GM19043 (cell line): ENCODE measurements around the gene RNF168.
"Not testable (repeated sequence)": the region's sequence is repeated elsewhere in the genome, so short reads cannot be mapped to it uniquely, and the experiment has no call there.

ENCODE experiments used
- ATAC-seq: cut with Tn5 transposase; IDR thresholded peaks from one replicate; pipeline ENCODE4 v1.9.1; 2021; ENCODE audit warnings: low read depth; ENCODE audit not compliant: unreplicated experiment

Gene RNF168

GRCh38 chr3:196503196-196504076 lies at the start of gene RNF168:
RNF168 (minus strand) TSS chr3:196503768; CDS start chr3:196503173, 595 bp downstream.
- peak; percentile 79 for ATAC-seq

- ATAC-seq = no peak
Measured at GRCh38 chr3:196552253-196552652, 48.7 kb upstream of the RNF168 start.

DNA sequence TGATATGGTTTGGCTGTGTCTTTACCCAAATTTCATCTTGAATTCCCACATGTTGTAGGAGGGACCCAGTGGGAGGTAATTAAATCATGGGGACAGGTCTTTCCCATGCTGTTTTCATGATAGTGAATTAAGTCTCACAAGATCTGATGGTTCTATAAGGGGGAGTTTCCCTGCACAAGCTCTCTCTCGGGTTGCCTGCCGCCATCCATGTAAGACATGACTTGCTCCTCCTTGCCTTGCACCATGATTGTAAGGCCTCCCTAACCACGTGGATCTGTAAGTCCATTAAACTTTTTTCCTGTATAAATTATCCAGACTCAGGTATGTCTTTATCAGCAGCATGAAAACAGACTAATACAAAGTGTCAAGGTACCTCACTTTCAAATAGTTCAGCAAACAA lies 46.6 kb upstream of the RNF168 start:
- ATAC-seq = not testable (repeated sequence)

DNA sequence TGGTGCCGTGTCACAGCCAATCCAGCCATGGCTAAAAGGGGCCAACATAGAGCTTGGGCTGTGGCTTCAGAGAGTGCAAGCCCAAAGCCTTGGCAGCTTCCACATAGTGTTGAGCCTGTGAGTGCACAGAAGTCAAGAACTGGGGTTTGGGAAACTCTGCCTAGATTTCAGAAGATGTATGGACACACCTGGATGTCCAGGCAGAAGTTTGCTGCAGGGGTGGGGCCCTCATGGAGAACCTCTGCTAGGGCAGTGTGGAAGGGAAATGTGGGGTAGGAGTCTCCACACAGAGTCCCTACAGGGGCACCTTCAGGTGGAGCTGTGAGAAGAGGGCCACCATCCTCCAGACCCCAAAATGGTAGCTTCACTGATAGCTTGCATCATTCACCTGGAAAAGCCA lies 45.7 kb upstream of the RNF168 start:
- not testable (repeated sequence) for ATAC-seq

GRCh38 chr3:196547067-196547466 lies 43.5 kb upstream of the RNF168 start:
- ATAC-seq = no peak

DNA sequence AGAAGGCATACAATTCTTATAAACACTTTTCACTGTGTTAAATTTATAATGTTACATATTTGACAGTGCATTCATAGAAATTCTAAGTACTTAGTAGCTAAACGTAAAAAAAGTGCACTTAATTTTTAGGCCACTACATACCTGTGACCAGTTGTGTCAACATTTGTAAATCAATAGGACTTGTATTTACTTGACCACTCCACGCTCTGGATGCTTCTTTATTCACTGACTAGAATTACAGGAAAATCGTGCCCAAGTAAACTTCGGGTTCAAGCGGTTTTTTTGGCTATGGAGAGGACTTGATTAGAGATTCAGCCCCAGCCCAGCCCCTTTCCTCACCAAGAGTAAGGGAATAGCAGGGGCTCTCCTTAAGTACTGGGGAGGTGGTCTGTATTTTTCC lies 43.0 kb upstream of the RNF168 start:
- ATAC-seq = no peak

DNA sequence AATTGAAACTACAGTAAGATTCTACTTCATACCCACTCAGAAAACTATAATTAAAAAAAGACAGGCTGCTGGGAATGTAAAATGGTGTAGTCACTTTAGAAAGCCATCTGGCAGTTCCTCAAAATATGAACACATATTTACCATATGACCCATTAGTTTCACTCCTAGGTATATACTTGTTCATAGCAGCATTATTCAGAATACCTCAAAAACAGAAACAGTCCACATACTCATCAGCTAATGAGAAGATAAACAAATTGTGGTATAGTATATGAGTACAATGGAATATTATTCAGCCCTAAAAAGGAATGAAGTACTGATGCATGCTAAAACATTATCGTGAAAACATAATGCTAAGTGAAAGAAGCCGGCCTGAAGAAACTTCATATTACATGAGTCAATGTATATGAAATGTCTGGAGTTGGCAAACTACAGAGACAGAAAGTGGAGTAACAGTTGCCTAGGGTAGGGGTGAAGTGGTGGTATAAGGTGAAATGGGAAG lies 41.0 kb upstream of the RNF168 start:
- no peak for ATAC-seq

GRCh38 chr3:196541684-196542445 lies 38.3 kb upstream of the RNF168 start:
- no peak for ATAC-seq

DNA sequence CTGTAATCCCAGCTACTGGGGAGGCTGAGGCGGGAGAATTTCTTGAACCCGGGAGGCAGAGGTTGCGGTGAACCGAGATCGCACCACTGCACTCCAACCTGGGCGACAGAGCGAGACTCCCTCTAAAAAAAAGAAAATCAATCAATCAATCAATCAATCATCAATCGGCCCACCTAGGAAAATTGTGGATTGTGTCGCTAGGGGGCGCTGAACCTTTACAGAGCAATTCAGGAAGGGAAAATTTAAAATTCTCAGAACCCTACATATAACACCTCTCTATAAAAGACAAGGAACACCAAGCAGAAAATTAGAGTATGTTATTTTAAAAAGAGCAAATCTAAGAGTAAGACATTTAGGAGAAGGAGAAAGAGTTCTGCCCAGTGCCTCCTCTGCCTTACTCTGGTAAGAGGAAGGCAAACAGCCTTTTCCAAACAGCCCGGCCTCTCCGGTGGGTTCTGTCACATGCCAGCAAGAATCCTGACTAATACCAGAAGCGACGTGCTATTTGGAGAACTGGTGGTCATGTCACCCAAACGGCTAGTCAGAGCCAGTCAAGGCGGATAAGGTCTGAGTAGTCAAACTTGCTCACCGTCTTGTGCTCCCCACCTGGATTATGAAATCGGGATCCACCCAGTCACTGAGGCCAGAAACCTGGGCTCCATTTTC lies 33.9 kb upstream of the RNF168 start:
- no peak for ATAC-seq

DNA sequence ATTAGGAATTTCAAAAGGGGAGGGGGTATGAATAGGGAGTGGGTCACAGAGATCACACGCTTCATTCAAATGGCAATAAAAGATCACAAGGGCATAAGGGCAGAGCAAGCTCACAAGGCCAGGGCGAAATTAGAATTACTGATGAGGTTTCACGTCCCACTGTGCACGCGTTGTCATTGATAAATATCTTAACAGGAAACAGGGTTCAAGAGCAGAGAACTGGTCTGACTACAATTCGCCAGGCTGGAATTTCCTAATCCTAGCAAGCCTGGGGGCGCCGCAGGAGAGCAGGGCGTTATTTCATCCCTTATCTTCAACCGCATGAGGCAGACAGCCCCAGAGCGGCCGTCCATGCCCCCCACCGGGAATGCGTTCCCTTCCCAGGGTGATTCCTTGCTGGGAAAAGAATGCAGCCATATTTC lies 29.7 kb upstream of the RNF168 start:
- ATAC-seq = no peak

DNA sequence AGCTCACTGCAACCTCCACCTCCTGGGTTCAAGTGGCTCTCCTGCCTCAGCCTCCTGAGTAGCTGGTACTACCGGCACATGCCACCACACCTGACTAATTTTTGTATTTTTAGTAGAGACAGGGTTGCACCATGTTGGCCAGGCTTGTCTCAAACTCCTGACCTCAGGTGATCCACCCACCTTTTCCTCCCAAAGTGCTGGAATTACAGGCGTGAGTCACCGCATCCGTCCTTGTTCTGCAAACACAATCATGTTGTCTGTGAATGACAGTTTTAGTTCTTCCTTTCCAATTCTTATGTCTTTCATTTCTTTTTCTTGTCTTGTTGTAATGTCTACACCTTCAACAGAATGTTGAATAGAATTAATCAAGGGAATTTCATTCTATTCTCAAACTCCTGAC lies 27.9 kb upstream of the RNF168 start:
- no peak for ATAC-seq

DNA sequence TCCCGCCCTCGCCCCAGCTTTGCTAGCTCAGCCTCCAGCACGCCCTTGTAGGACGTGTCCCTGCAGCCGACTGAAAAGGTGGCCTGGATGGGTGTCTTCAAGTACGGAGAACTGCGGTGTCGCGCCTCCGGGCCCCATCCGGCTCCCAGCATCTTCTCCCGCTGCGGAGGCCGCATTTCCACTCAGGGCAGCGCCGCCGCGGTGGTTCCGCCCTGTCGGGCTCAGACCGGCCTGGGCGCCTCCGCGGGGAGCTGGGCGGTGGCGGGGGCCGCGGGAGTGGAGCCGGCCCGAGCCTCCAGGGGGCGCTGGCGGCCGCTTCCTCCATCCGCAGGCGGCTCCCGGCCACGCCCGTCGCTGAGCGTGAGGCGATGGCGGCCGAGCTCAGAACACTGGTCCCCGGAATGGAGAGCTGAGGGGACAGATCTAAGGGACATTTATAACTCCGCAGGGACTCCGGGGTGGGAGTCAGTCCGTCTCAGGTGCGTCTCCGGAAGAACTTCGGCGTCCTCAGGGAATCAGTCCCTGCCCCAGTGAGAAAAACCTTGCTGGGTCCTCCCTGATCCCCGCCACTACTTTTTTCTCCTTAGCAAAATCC lies 25.2 kb upstream of the RNF168 start:
- ATAC-seq = peak; percentile 76

DNA sequence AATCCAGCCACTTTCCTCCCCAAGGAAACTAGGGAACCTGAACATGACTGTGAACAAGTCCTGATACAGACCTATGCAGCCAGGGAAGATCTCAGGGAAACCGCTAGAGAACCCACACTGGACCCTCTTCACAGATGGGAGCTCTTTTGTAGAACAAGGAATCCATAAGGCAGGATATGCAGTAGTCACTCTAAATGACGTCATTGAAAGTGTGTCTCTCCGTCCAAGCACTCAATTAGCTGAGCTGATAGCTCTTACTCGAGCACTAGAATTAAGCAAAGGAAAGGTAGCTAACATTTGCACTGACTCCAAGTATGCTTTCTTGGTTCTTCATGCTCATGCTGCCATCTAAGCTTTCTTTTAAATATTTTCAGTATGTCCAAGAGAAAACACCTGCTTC lies 21.6 kb upstream of the RNF168 start:
- no peak for ATAC-seq

- ATAC-seq = no peak
Measured at GRCh38 chr3:196524527-196524926, 21.0 kb upstream of the RNF168 start.

GRCh38 chr3:196523841-196524240 lies 20.3 kb upstream of the RNF168 start:
- ATAC-seq = no peak

- ATAC-seq = not testable (repeated sequence)
Measured at GRCh38 chr3:196521291-196521690, 17.7 kb upstream of the RNF168 start.

GRCh38 chr3:196519718-196520082 lies 16.1 kb upstream of the RNF168 start:
- ATAC-seq = no peak

- ATAC-seq = no peak
Measured at GRCh38 chr3:196518966-196519717, 15.6 kb upstream of the RNF168 start.

DNA sequence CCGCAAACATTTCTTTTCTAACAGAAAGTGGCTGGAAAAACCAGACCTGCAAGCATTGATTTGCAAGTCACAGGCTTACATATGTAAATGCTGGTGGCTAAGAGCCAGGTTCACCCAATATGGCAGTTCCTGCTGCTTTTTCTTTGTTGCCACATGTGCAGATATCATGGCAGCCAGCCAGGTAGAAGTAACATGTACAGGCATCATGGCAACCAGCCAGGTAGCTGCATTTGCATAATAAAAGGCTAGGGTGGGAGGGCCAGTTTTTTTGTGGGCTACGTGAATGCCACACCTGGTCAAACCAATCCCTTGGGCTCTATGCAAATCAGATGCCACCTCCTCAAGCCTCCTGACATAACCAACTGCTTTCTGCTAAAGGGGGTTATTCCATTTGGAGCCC lies 14.4 kb upstream of the RNF168 start:
- no peak for ATAC-seq
